H1 (cell line): ENCODE measurements around the gene TANC1. TPM values are rescaled to one million over a fixed set of nuclear protein-coding genes. Genes with fewer than 3 reads are reported as not detected.

Experiments used
- CTCF ChIA-PET: fragments of 300-600 bp; sonication (Branson Sonifier 250); formaldehyde crosslinking; loops from one replicate; lab custom pipeline; 2021; ENCODE audit not compliant: partially characterized antibody; lab: Charles Lee
- POLR2A ChIA-PET: fragments of 300-600 bp; sonication (Branson Sonifier 250); formaldehyde crosslinking; loops from one replicate; lab custom pipeline; 2021; ENCODE audit warnings: inconsistent platforms; ENCODE audit not compliant: partially characterized antibody; lab: Charles Lee
- DNase-seq, 2 experiments: peaks; one replicate each; pipeline versions ENCODE4 v3.0.0 to v3.0.0-alpha.2; 2010 to 2022; ENCODE audit warnings: low spot score in 2 of 2, low read depth in 1 of 2, mixed read lengths in 1 of 2
- FAIRE-seq: peaks from 2 replicates; lab custom pipeline; 2011; peaks lifted over from hg19 to GRCh38; lab: Jason Lieb, UNC
- H2AFZ ChIP-seq: 2 replicates; pipeline ENCODE4 v1.8.1; 2012; ENCODE audit warnings: low read length, inconsistent platforms
- H2AK5ac ChIP-seq: 2 replicates; pipeline ENCODE4 v1.6.1; 2013; ENCODE audit warnings: low read depth, low read length
- H2BK120ac ChIP-seq: replicated peaks from 2 replicates; pipeline ENCODE3; 2013; ENCODE audit warnings: low read depth, low read length, inconsistent platforms
- H2BK12ac ChIP-seq: 2 replicates; pipeline ENCODE4 v1.6.1; 2013; ENCODE audit warnings: low read depth, low read length
- H2BK15ac ChIP-seq: 2 replicates; pipeline ENCODE4 v1.6.1; 2013; ENCODE audit warnings: low read length
- H2BK20ac ChIP-seq: 2 replicates; pipeline ENCODE4 v1.6.1; 2013; ENCODE audit warnings: low read length
- H2BK5ac ChIP-seq: 2 replicates; pipeline ENCODE4 v1.6.1; 2013; ENCODE audit warnings: low read depth, low read length
- H3K14ac ChIP-seq: 2 replicates; pipeline ENCODE4 v1.6.1; 2013; ENCODE audit warnings: inconsistent platforms; ENCODE audit not compliant: insufficient read length
- H3K18ac ChIP-seq: 2 replicates; pipeline ENCODE4 v1.6.1; 2013; ENCODE audit warnings: low read length; ENCODE audit errors: extremely low read depth
- H3K23ac ChIP-seq: 2 replicates; pipeline ENCODE4 v1.6.1; 2013; ENCODE audit warnings: inconsistent platforms; ENCODE audit not compliant: insufficient read length
- H3K23me2 ChIP-seq: 2 replicates; pipeline ENCODE4 v1.6.1; 2013; ENCODE audit warnings: low read depth, low read length
- H3K27ac ChIP-seq: 2 replicates; pipeline ENCODE4 v1.6.1; 2011; ENCODE audit warnings: low read depth, low read length, inconsistent platforms
- H3K27me3 ChIP-seq, 4 experiments: replicated peaks in 1 of 4; 1 replicate in 1 of 4; 2 replicates in 3 of 4; pipeline versions ENCODE4 v1.6.1 to v1.8.1; 2011 to 2013; ENCODE audit warnings: low read length in 3 of 4, mild to moderate bottlenecking in 3 of 4, inconsistent platforms in 2 of 4, mixed read lengths in 2 of 4, moderate library complexity in 1 of 4; ENCODE audit not compliant: control insufficient read depth in 3 of 4, insufficient read depth in 3 of 4; ENCODE audit errors: extremely low read depth in 1 of 4
- H3K36me3 ChIP-seq, 4 experiments: 2 replicates each; pipeline versions ENCODE4 v1.6.1 to v1.8.1; 2011 to 2013; ENCODE audit warnings: mild to moderate bottlenecking in 4 of 4, low read length in 3 of 4, moderate library complexity in 2 of 4, control low read depth in 1 of 4, inconsistent platforms in 1 of 4; ENCODE audit not compliant: insufficient read depth in 4 of 4, control insufficient read depth in 2 of 4
- H3K4ac ChIP-seq: replicated peaks from 2 replicates; pipeline ENCODE3; 2013; ENCODE audit warnings: low read length, low read depth, mixed read lengths, inconsistent platforms; ENCODE audit not compliant: insufficient read length
- H3K4me1 ChIP-seq, 4 experiments: replicated peaks in 1 of 4; 1 replicate in 1 of 4; 2 replicates in 3 of 4; pipeline versions ENCODE4 v1.6.1 to v1.8.1; 2011 to 2013; ENCODE audit warnings: low read length in 3 of 4, inconsistent platforms in 2 of 4, mixed read lengths in 1 of 4; ENCODE audit not compliant: insufficient read depth in 4 of 4, control insufficient read depth in 3 of 4
- H3K4me2 ChIP-seq, 2 experiments: 2 replicates each; pipeline versions ENCODE4 v1.6.1 to v1.8.1; 2011 to 2013; ENCODE audit warnings: low read depth in 2 of 2, low read length in 2 of 2, control low read depth in 1 of 2, inconsistent platforms in 1 of 2, mild to moderate bottlenecking in 1 of 2; ENCODE audit not compliant: insufficient read depth in 1 of 2
- H3K4me3 ChIP-seq, 4 experiments: fragments of 200-600, 300-600 bp in 1 of 4; sonication (generic), shearing (Covaris generic), sonication (Bioruptor Twin) in 1 of 4; 2 replicates each; pipeline versions ENCODE4 v1.5.1 to v1.8.1; 2011 to 2016; ENCODE audit warnings: low read length in 4 of 4, low read depth in 3 of 4, control low read depth in 2 of 4, inconsistent platforms in 2 of 4, mild to moderate bottlenecking in 2 of 4, mixed read lengths in 1 of 4, moderate library complexity in 1 of 4; ENCODE audit not compliant: insufficient read depth in 2 of 4; ENCODE audit errors: extremely low read depth in 1 of 4
- H3K56ac ChIP-seq: replicated peaks from 2 replicates; pipeline ENCODE3; 2013; ENCODE audit warnings: low read depth, mild to moderate bottlenecking, mixed read lengths, low read length, inconsistent platforms; ENCODE audit not compliant: insufficient read length
- H3K79me1 ChIP-seq: 2 replicates; pipeline ENCODE4 v1.6.1; 2013; ENCODE audit warnings: low read depth, low read length, control low read depth
- H3K79me2 ChIP-seq, 2 experiments: 2 replicates each; pipeline versions ENCODE4 v1.6.1 to v1.8.1; 2012 to 2013; ENCODE audit warnings: low read length in 2 of 2, mild to moderate bottlenecking in 2 of 2, inconsistent platforms in 1 of 2; ENCODE audit not compliant: insufficient read depth in 2 of 2, control insufficient read depth in 1 of 2
- H3K9ac ChIP-seq, 4 experiments: replicated peaks in 1 of 4; 1 replicate in 1 of 4; 2 replicates in 3 of 4; pipeline versions ENCODE4 v1.6.1 to v1.8.1; 2011 to 2013; ENCODE audit warnings: low read depth in 3 of 4, low read length in 3 of 4, control low read depth in 2 of 4, mild to moderate bottlenecking in 2 of 4, moderate library complexity in 2 of 4, inconsistent platforms in 1 of 4; ENCODE audit errors: extremely low read depth in 1 of 4
- H3K9me3 ChIP-seq, 2 experiments: 2 replicates each; pipeline versions ENCODE4 v1.6.1 to v1.8.1; 2012 to 2013; ENCODE audit warnings: mild to moderate bottlenecking in 2 of 2, moderate library complexity in 2 of 2, control low read depth in 1 of 2, inconsistent platforms in 1 of 2, low read depth in 1 of 2, low read length in 1 of 2, mixed read lengths in 1 of 2; ENCODE audit not compliant: insufficient read depth in 2 of 2
- H4K20me1 ChIP-seq, 2 experiments: replicated peaks in 1 of 2; 2 replicates each; pipeline versions ENCODE3 to v1.8.1; 2011 to 2013; ENCODE audit warnings: inconsistent platforms in 2 of 2, low read length in 2 of 2, mild to moderate bottlenecking in 1 of 2; ENCODE audit not compliant: insufficient read depth in 2 of 2, control insufficient read depth in 1 of 2
- H4K5ac ChIP-seq: 2 replicates; pipeline ENCODE4 v1.6.1; 2013; ENCODE audit warnings: low read length, low read depth, mixed read lengths, inconsistent platforms; ENCODE audit not compliant: insufficient read length
- H4K8ac ChIP-seq: 2 replicates; pipeline ENCODE4 v1.8.0; 2013; ENCODE audit warnings: mild to moderate bottlenecking, moderate library complexity, low read length, inconsistent platforms; ENCODE audit not compliant: insufficient read depth; ENCODE audit errors: extremely low read depth
- H4K91ac ChIP-seq: replicated peaks from 2 replicates; pipeline ENCODE3; 2013; ENCODE audit warnings: low read length, mixed read lengths, inconsistent platforms; ENCODE audit not compliant: insufficient read length
- CHD2 ChIP-seq: IDR thresholded peaks from 2 replicates; pipeline ENCODE4 v1.6.1; 2012; ENCODE audit warnings: low read length, improper control_type of control experiment
- EP300 ChIP-seq, 2 experiments: IDR thresholded peaks; 1 replicate in 1 of 2; 2 replicates in 1 of 2; pipeline ENCODE4 v1.6.1; 2011 to 2012; ENCODE audit warnings: low read depth in 2 of 2, low read length in 2 of 2, mild to moderate bottlenecking in 2 of 2, borderline replicate concordance in 1 of 2, inconsistent platforms in 1 of 2, moderate library complexity in 1 of 2
- KDM4A ChIP-seq: IDR thresholded peaks from one replicate; pipeline ENCODE4 v1.7.1; 2012; ENCODE audit warnings: low read depth, mild to moderate bottlenecking, moderate library complexity, low read length, inconsistent platforms; ENCODE audit not compliant: severe bottlenecking
- KDM5A ChIP-seq: fragments of 200-600 bp; IDR thresholded peaks from 2 replicates; pipeline ENCODE4 v1.7.1; 2012; ENCODE audit warnings: mild to moderate bottlenecking, low read length, inconsistent platforms, mixed read lengths
- RXRA ChIP-seq: IDR thresholded peaks from 2 replicates; pipeline ENCODE4 v1.6.1; 2011; ENCODE audit warnings: low read depth, mild to moderate bottlenecking, low read length, moderate library complexity; ENCODE audit not compliant: insufficient read depth
- SAP30 ChIP-seq: fragments of 300-600 bp; sonication (generic); IDR thresholded peaks from 2 replicates; pipeline ENCODE4 v1.7.1; 2012; ENCODE audit warnings: low read length, moderate library complexity, mild to moderate bottlenecking, inconsistent platforms; ENCODE audit not compliant: insufficient read depth, insufficient replicate concordance
- SP1 ChIP-seq: IDR thresholded peaks from 2 replicates; pipeline ENCODE4 v1.6.1; 2011; ENCODE audit warnings: low read depth, low read length
- SP2 ChIP-seq: IDR thresholded peaks from 2 replicates; pipeline ENCODE4 v1.6.1; 2012; ENCODE audit warnings: mild to moderate bottlenecking, low read length, inconsistent platforms
- TAF1 ChIP-seq: IDR thresholded peaks from 2 replicates; pipeline ENCODE4 v1.6.1; 2011; ENCODE audit warnings: mild to moderate bottlenecking, low read depth, low read length
- TAF7 ChIP-seq: optimal IDR thresholded peaks from 2 replicates; pipeline ENCODE3; 2011; ENCODE audit warnings: low read depth, mild to moderate bottlenecking, inconsistent platforms, low read length, moderate library complexity, borderline replicate concordance
- WGBS, 2 experiments: shearing (Covaris generic) in 1 of 2; methylation state at CpG; one replicate each; pipeline versions ENCODE4 v1.1.6 to v1.1.7; 2013 to 2015; ENCODE audit warnings: low lambda C conversion rate in 2 of 2, mixed read lengths in 2 of 2, inconsistent platforms in 1 of 2, low coverage in 1 of 2, missing lambda C conversion rate in 1 of 2; ENCODE audit not compliant: insufficient replicate concordance in 2 of 2, insufficient coverage in 1 of 2, insufficient read length in 1 of 2; ENCODE audit errors: extremely low coverage in 1 of 2, missing lambda C conversion rate in 1 of 2; 5-methylcytosine and 5-hydroxymethylcytosine counted together
- polyA plus RNA-seq, 7 experiments: library from polyadenylated mRNA; depleted of rRNA in 3 of 7; stranded (reverse) in 5 of 7; unstranded in 2 of 7; fragments of >200 nt in 5 of 7; fragments of 200-250 nt in 2 of 7; gene quantifications; 1 replicate in 5 of 7; 2 replicates in 1 of 7; 4 replicates in 1 of 7; pipeline versions ENCODE4 v1.2.1 to v1.2.3, GENCODE V29; 2011 to 2013; ENCODE audit warnings: missing spikeins in 2 of 7, mixed read lengths in 2 of 7
- total RNA-seq: library from RNA; stranded (reverse); fragmentation: NEBNext Ultra II Directional; extraction: Animal tissue kit (Norgen Biotek cat#: 25700); gene quantifications from 2 replicates; pipeline ENCODE4 v1.2.1, GENCODE V29; 2021
- TF ChIP-seq, protein P1 (sequence below): IDR thresholded peaks from 2 replicates; pipeline ENCODE4 v1.6.1; 2011; ENCODE audit warnings: low read length, improper control_type of control experiment
- TF ChIP-seq, protein P2 (sequence below): IDR thresholded peaks from 2 replicates; pipeline ENCODE4 v1.6.1; 2011; ENCODE audit warnings: low read depth, mild to moderate bottlenecking, low read length; ENCODE audit not compliant: insufficient read depth

Gene TANC1
- total and polyA plus RNA-seq, 2 of the 8 experiments (the other 6 are each of a cell fraction or from before 2014, with no cell fraction given) = 4.1 to 7.6 TPM

DNA sequence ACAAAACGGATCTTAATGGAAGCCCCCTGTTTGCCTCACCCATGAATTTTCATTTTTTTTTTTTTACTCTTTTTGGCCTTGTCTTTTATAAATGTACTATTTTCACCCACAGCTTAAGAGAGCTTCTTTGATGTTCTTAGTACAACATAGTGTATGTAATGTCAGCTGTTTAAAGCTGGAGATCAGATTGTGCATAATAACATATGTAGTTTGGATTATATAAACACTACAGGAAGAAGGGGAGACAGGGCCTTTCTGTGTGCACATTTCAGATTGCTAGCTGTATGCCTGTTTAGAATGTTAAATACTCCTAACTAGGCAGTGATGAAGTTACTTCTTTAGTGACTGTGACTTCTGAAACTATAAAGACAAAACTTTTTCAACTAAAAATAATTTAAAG lies 2.1 kb upstream of the TANC1 start:
- H3K23ac ChIP-seq = no peak overlapping the region
- peaks cover 0 to 6% (median 2%) of the 10 kb centered on the region in 4 experiments; a peak in 5 of 7 replicates for H3K4me1 ChIP-seq
- H2BK5ac ChIP-seq = no peak overlapping the region
- H3K27ac ChIP-seq = no peak overlapping the region
- ChIA-PET CTCF (interaction anchor here (0.6 to 1.6 kb wide), 4 partner anchors 11 to 1637 kb away, joined by 3 to 6 read pairs (median 4); no protein-coding TSS in a partner anchor), POLR2A (no interaction called here)
- no peak overlapping the region for H2BK15ac ChIP-seq
- FAIRE-seq (no peak), DNase-seq (no peak)
- H2BK12ac ChIP-seq = no peak overlapping the region
- H4K20me1 ChIP-seq = peaks cover 0 to 7% of the 10 kb centered on the region in 2 experiments
- no peak overlapping the region for H2AFZ ChIP-seq
- no peaks in the 10 kb centered on the region for H3K36me3 ChIP-seq
- H3K27me3 ChIP-seq = peaks cover 5 to 45% (median 29%) of the 10 kb centered on the region in 4 experiments
- no peak overlapping the region for H3K18ac ChIP-seq
- H3K4me2 ChIP-seq = no peak overlapping the region
- no peaks in the 10 kb centered on the region for H3K79me1 ChIP-seq
- WGBS, 2 experiments = 83% methylated on average over 1 of the region's 1 CpG; no CpG with 5 or more reads in 1 of the 2 experiments
- no peak overlapping the region for H4K91ac ChIP-seq
- H3K56ac ChIP-seq = no peak overlapping the region
- H3K14ac ChIP-seq = no peak overlapping the region
- H3K79me2 ChIP-seq = peaks cover 0 to 4% of the 10 kb centered on the region in 2 experiments; a peak in 1 of 4 replicates
- H2BK120ac ChIP-seq = no peak overlapping the region
- peaks cover 21% of the 10 kb centered on the region for H3K23me2 ChIP-seq
- no peak overlapping the region for H3K4me3 ChIP-seq
- no peak overlapping the region for H3K4ac ChIP-seq
- no peak overlapping the region for H3K9ac ChIP-seq
- H4K5ac ChIP-seq = no peak overlapping the region
- H4K8ac ChIP-seq = no peak overlapping the region
- H2AK5ac ChIP-seq = no peak overlapping the region
- no peak overlapping the region for H2BK20ac ChIP-seq
- no peaks in the 10 kb centered on the region for H3K9me3 ChIP-seq
- TF ChIP-seq CHD2 (no peak), TAF1 (no peak), TAF7 (no peak), KDM4A (no peak), SAP30 (no peak), EP300 (IDR thresholded peaks at IDR 0.05; ENCODE audit: borderline replicate concordance in 1 of 2, low read depth in 2 of 2, low read length in 2 of 2) (no peak), RXRA (no peak), SP2 (no peak), SP1 (no peak), KDM5A (no peak)
- TF ChIP-seq, protein P1, sequence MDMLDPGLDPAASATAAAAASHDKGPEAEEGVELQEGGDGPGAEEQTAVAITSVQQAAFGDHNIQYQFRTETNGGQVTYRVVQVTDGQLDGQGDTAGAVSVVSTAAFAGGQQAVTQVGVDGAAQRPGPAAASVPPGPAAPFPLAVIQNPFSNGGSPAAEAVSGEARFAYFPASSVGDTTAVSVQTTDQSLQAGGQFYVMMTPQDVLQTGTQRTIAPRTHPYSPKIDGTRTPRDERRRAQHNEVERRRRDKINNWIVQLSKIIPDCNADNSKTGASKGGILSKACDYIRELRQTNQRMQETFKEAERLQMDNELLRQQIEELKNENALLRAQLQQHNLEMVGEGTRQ = no peak
- TF ChIP-seq, protein P2, sequence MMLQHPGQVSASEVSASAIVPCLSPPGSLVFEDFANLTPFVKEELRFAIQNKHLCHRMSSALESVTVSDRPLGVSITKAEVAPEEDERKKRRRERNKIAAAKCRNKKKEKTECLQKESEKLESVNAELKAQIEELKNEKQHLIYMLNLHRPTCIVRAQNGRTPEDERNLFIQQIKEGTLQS = no peak
